GM12878 (cell line): ENCODE data around the gene CLASP1. TPM values are rescaled to one million over a fixed set of nuclear protein-coding genes. Genes with fewer than 3 reads are reported as not detected.
A peak's percentile ranks its signal among the peaks of the same experiment; 100 is the strongest.
"Not testable (repeated sequence)": the region's sequence is repeated elsewhere in the genome, so short reads cannot be mapped to it uniquely, and the experiment has no call there.

Experiments
- ATAC-seq: fragments of 200-7000 bp; cut with Tn5 transposase; 3 replicates; pipeline ENCODE4 v1.9.1; 2020; ENCODE audit warnings: mild to moderate bottlenecking, moderate library complexity
- BruUV-seq: library from RNA; stranded (reverse); fragments of 400-500 nt; replicated peaks from 2 replicates; lab custom pipeline; 2021; lab: Mats Ljungman, UMichigan
- CTCF ChIA-PET: fragments of 300-600 bp; sonication (Branson Sonifier 250); formaldehyde crosslinking; extraction: SDS; loops from one replicate; lab custom pipeline; 2021; ENCODE audit warnings: inconsistent platforms; lab: Yijun Ruan, JAX
- POLR2A ChIA-PET: fragments of 350-600 bp; formaldehyde crosslinking; extraction: SDS; loops from one replicate; lab custom pipeline; 2021; ENCODE audit warnings: inconsistent platforms; lab: Charles Lee
- RAD21 ChIA-PET: fragments of 300-600 bp; sonication (Branson Sonifier 250); formaldehyde crosslinking; loops from one replicate; lab custom pipeline; 2023; ENCODE audit warnings: antibody characterized with exemption; ENCODE audit not compliant: unreplicated experiment; lab: Charles Lee
- SMC1A ChIA-PET: fragments of 300-600 bp; sonication (Branson Sonifier 250); formaldehyde crosslinking; loops from one replicate; lab custom pipeline; 2023; ENCODE audit not compliant: unreplicated experiment, uncharacterized antibody; lab: Charles Lee
- DNase-seq: peaks from one replicate; pipeline ENCODE4 v3.0.0-alpha.2; 2011; ENCODE audit warnings: low read depth, low spot score
- FAIRE-seq: peaks from 3 replicates; lab custom pipeline; 2011; peaks lifted over from hg19 to GRCh38; lab: Jason Lieb, UNC
- H2AFZ ChIP-seq: 2 replicates; pipeline ENCODE4 v1.6.0; 2011; ENCODE audit warnings: low read depth, low read length, control low read depth; ENCODE audit not compliant: control insufficient read depth
- H3K27ac ChIP-seq: 2 replicates; pipeline ENCODE4 v1.5.1; 2011; ENCODE audit warnings: control low read depth; ENCODE audit not compliant: control insufficient read depth, insufficient read depth
- H3K27me3 ChIP-seq, 2 experiments: replicated peaks in 1 of 2; 2 replicates each; pipeline versions ENCODE4 v1.6.0 to v1.6.1; 2011; ENCODE audit warnings: low read length in 1 of 2; ENCODE audit not compliant: control insufficient read depth in 2 of 2, insufficient read depth in 2 of 2
- H3K36me3 ChIP-seq, 2 experiments: 2 replicates each; pipeline ENCODE4 v1.5.1; 2011; ENCODE audit warnings: low read length in 1 of 2; ENCODE audit not compliant: control insufficient read depth in 2 of 2, insufficient read depth in 2 of 2
- H3K4me1 ChIP-seq: 2 replicates; pipeline ENCODE4 v1.6.1; 2011; ENCODE audit warnings: mild to moderate bottlenecking, low read length, moderate library complexity, mixed read lengths; ENCODE audit not compliant: control insufficient read depth, insufficient read depth
- H3K4me2 ChIP-seq: 2 replicates; pipeline ENCODE4 v1.6.0; 2011; ENCODE audit warnings: control low read depth; ENCODE audit not compliant: control insufficient read depth, insufficient read depth
- H3K4me3 ChIP-seq: fragments of 200-600 bp; sonication (generic); 2 replicates; pipeline ENCODE4 v1.5.1; 2016
- H3K79me2 ChIP-seq: 2 replicates; pipeline ENCODE4 v1.6.0; 2011; ENCODE audit warnings: low read length; ENCODE audit not compliant: control insufficient read depth, insufficient read depth
- H3K9ac ChIP-seq: 2 replicates; pipeline ENCODE4 v1.8.0; 2011; ENCODE audit warnings: low read length, control low read depth, mixed read lengths; ENCODE audit not compliant: control insufficient read depth, insufficient read depth
- H3K9me3 ChIP-seq: replicated peaks from 3 replicates; pipeline ENCODE4 v1.5.1; 2011; ENCODE audit warnings: mild to moderate bottlenecking, low read length; ENCODE audit not compliant: control insufficient read depth, insufficient read depth
- H4K20me1 ChIP-seq: 2 replicates; pipeline ENCODE4 v1.6.0; 2011; ENCODE audit not compliant: control insufficient read depth, insufficient read depth
- ATF7 ChIP-seq: fragments of 450-650 bp; IDR thresholded peaks from 2 replicates; pipeline ENCODE4 v1.6.1; 2016; ENCODE audit warnings: low read depth, mild to moderate bottlenecking
- CEBPB ChIP-seq, 2 experiments: fragments of 150-350 bp in 1 of 2; IDR thresholded peaks; 2 replicates each; pipeline ENCODE4 v1.6.1; 2012 to 2014; ENCODE audit warnings: low read depth in 2 of 2, low read length in 2 of 2, borderline replicate concordance in 1 of 2, inconsistent platforms in 1 of 2
- NFIC ChIP-seq: IDR thresholded peaks from 2 replicates; pipeline ENCODE4 v1.6.1; 2012; ENCODE audit warnings: low read depth, mild to moderate bottlenecking, inconsistent platforms, low read length, moderate library complexity
- NFYB ChIP-seq: IDR thresholded peaks from 2 replicates; pipeline ENCODE4 v1.6.1; 2011; ENCODE audit warnings: low read depth, mild to moderate bottlenecking, low read length, improper control_type of control experiment, moderate library complexity; ENCODE audit not compliant: insufficient read depth
- POU2F2 ChIP-seq: IDR thresholded peaks from 3 replicates; pipeline ENCODE4 v1.6.1; 2011; ENCODE audit warnings: low read depth, mild to moderate bottlenecking, low read length, borderline replicate concordance
- RELA ChIP-seq: fragments of 450-650 bp; IDR thresholded peaks from 2 replicates; pipeline ENCODE4 v1.8.0; 2014; ENCODE audit warnings: borderline replicate concordance; ENCODE audit not compliant: partially characterized antibody
- WGBS: methylation state at CpG from one replicate; pipeline ENCODE4 v1.1.6; 2016; ENCODE audit warnings: low lambda C conversion rate; ENCODE audit not compliant: insufficient replicate concordance, insufficient coverage; ENCODE audit errors: missing lambda C conversion rate; 5-methylcytosine and 5-hydroxymethylcytosine counted together
- in situ Hi-C: fragments of 300-500 bp; cut with MboI; formaldehyde crosslinking; loops from 9 replicates; pipeline ENCODE4 v1.14.3; 2018; ENCODE audit warnings: mixed read lengths
- intact Hi-C: fragments of 100-400 bp; cut with micrococcal nuclease; formaldehyde crosslinking; loops from one replicate; pipeline ENCODE4 v1.14.2; 2022; ENCODE audit not compliant: unreplicated experiment
- polyA plus RNA-seq, 11 experiments: library from polyadenylated mRNA; depleted of rRNA in 4 of 11; unstranded in 6 of 11; stranded (reverse) in 5 of 11; fragments of >200 nt; fragmentation: Nextera tagmentation in 4 of 11; fragmentation: Illumina TruSeq in 1 of 11; extraction: Ambion mirVana in 4 of 11; extraction: Trizol in 1 of 11; gene quantifications; 1 replicate in 1 of 11; 2 replicates in 10 of 11; pipeline versions ENCODE4 v1.2.1 to v1.2.3, GENCODE V29; 2011 to 2016; ENCODE audit warnings: inconsistent platforms in 2 of 11, missing spikeins in 2 of 11, low read depth in 1 of 11
- total RNA-seq, 4 experiments: library from RNA; depleted of rRNA in 3 of 4; stranded (reverse); fragments of >200 nt in 3 of 4; fragmentation: Illumina TruSeq in 1 of 4; extraction: Trizol in 1 of 4; gene quantifications; 2 replicates each; pipeline versions ENCODE4 v1.2.1 to v1.2.3, GENCODE V29; 2013 to 2021

Gene CLASP1
- total and polyA plus RNA-seq, 10 of the 15 experiments (the other 5 are each of a cell fraction or from before 2014, with no cell fraction given): 1.4 to 62.4 (median 32.9) TPM

DNA sequence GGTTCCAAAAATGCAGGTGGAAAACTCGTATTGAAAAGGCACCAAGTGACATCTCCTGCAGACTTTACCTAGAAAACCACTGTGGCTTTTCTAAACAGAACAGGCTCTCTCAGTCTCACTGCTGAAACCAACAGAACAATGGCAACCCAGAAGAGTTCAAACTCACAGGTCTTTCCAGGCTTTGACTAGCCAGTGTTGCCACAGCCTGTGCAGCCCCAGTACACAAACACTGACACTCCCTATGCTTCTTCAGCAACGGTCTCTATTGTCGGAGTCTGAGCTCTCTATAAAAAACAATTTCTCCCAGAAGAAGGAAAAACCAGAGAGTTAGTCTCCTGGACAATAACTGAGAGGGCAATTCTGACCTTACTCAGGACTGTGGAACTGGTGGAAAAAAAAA is 206.4 kb downstream of the CLASP1 start:
- in situ Hi-C loops: no loop called here
- no peak overlapping the region for H3K9ac ChIP-seq
- no peak overlapping the region for H3K27ac ChIP-seq
- WGBS: 100% methylated on average over 3 of the region's 3 CpGs
- H3K27me3 ChIP-seq: no peaks in the 10 kb centered on the region
- H3K9me3 ChIP-seq: no peaks in the 10 kb centered on the region; the same call in 2 of the 3 replicates
- intact Hi-C loops: no loop called here
- no peak overlapping the region for H3K4me2 ChIP-seq
- no peaks in the 10 kb centered on the region for H3K4me1 ChIP-seq
- peaks cover 14 to 42% of the 10 kb centered on the region in 2 experiments for H3K36me3 ChIP-seq
- H3K79me2 ChIP-seq: no peaks in the 10 kb centered on the region
- RAD21 ChIA-PET: no interaction called here
- no peaks in the 10 kb centered on the region for H4K20me1 ChIP-seq
- ATAC-seq: no peak
- POLR2A ChIA-PET: interaction anchor here (0.7 to 1.8 kb wide), 2 partner anchors 8 to 265 kb away, joined by 3 to 4 read pairs; no protein-coding TSS in a partner anchor
- no peak overlapping the region for H3K4me3 ChIP-seq
- no peak for FAIRE-seq
- no peak for TF ChIP-seq CEBPB (IDR thresholded peaks at IDR 0.05; ENCODE audit: borderline replicate concordance in 1 of 2, low read depth in 2 of 2, low read length in 2 of 2)
- no peak for TF ChIP-seq POU2F2
- TF ChIP-seq NFIC: no peak
- TF ChIP-seq RELA: no peak
- no peak for TF ChIP-seq ATF7
- TF ChIP-seq NFYB: no peak
- SMC1A ChIA-PET: interaction anchor here (0.6 to 1.3 kb wide), 4 partner anchors 87 to 728 kb away, joined by 3 to 5 read pairs (median 4); no protein-coding TSS in a partner anchor
- BruUV-seq: TSS peak; percentile 0
- CTCF ChIA-PET: interaction anchor here (0.7 to 1.0 kb wide), 2 partner anchors 12 to 431 kb away, joined by 3 read pairs; no protein-coding TSS in a partner anchor
- no peak for DNase-seq
- no peak overlapping the region for H2AFZ ChIP-seq

DNA sequence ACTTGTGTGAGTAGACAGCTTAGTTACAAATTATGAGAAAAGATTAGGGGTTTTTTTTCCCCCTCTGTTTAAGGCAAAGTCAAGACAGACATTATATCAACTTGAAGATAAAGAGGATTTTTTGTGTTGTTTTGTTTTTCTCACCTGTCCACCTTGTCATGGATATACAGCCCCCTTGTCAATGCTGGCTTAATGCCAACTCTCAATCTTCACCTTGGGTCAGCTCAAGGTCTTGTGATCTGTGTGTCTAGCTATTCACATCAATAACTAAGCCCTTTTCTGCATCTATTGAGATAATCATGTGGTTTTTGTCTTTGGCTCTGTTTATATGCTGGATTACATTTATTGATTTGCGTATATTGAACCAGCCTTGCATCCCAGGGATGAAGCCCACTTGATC is 211.0 kb downstream of the CLASP1 start:
- BruUV-seq, H3K9ac ChIP-seq, intact Hi-C loops, H3K27ac ChIP-seq, H3K4me2 ChIP-seq, RAD21 ChIA-PET, in situ Hi-C loops, SMC1A ChIA-PET, H3K79me2 ChIP-seq, FAIRE-seq, H3K4me1 ChIP-seq, POLR2A ChIA-PET, ATAC-seq, H3K9me3 ChIP-seq, H4K20me1 ChIP-seq, H3K4me3 ChIP-seq, DNase-seq, H2AFZ ChIP-seq, H3K27me3 ChIP-seq: not testable (repeated sequence)
- peaks cover 2 to 25% of the 10 kb centered on the region in 2 experiments for H3K36me3 ChIP-seq
- WGBS: 82% methylated on average over 1 of the region's 1 CpG
- CTCF ChIA-PET: interaction anchor here (0.9 kb wide), 1 partner anchor 12 kb away, joined by 3 read pairs; no protein-coding TSS in a partner anchor
